GM12892 (cell line): ENCODE data around the gene CITED2.

Experiments
- POLR2A ChIP-seq: IDR thresholded peaks from 2 replicates; pipeline ENCODE4 v1.6.1; 2011; ENCODE audit warnings: low read depth, low read length, control low read depth
- POLR2AphosphoS5 ChIP-seq: IDR thresholded peaks from 2 replicates; pipeline ENCODE4 v1.6.1; 2011; ENCODE audit warnings: low read depth, low read length, control low read depth
- TAF1 ChIP-seq: IDR thresholded peaks from 2 replicates; pipeline ENCODE4 v1.6.1; 2011; ENCODE audit warnings: low read depth, mild to moderate bottlenecking, control low read depth, low read length, borderline replicate concordance

DNA sequence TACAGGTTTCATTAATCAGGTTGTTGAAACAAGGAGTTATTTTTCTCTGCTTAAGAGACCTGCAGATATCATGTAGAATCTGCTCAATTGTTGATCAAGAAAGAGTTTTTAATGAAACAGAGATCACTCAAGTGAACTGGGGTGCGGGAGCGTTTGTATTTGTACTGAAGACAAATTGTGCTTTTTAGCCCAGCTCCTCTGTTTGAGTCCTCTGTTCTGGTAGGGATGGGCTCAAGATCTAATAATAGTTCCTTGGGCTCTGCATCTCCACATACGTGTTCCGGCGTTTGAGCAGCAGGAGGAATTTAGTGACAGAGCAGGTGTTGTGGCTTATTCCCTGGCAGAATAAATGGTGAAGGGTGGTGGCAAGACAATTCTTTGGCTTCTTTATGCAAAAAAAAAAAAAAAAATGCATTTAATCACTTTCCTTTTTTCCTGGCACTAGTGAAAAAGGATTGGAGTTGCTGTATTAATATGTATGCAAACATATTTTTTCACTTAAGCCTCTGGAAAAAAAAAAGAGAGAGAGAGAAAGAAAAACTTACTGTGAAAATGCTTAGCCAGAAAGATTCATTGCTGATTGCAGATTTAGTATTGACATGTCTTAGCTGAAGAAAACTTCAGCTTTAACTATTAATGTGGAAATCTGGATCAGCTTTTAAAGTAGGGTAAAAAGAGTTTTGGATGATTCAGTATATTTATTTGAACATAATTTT lies 4.0 kb downstream of the CITED2 start:
- TF ChIP-seq POLR2A (no peak), TAF1 (no peak), POLR2AphosphoS5 (no peak)
